IPS-18a (cell line): Measurements from ENCODE around the gene DENND1B.

Source experiments
- H3K27ac ChIP-seq: one replicate; pipeline ENCODE4 v1.5.1; 2013; ENCODE audit warnings: low read length
- H3K27me3 ChIP-seq: one replicate; pipeline ENCODE4 v1.6.1; 2013; ENCODE audit warnings: mild to moderate bottlenecking, low read length; ENCODE audit not compliant: control insufficient read depth, insufficient read depth
- H3K36me3 ChIP-seq: one replicate; pipeline ENCODE4 v1.6.1; 2013; ENCODE audit warnings: low read depth, low read length; ENCODE audit not compliant: control insufficient read depth
- H3K4me1 ChIP-seq: one replicate; pipeline ENCODE4 v1.6.1; 2013; ENCODE audit warnings: low read depth, low read length; ENCODE audit not compliant: control insufficient read depth
- H3K4me3 ChIP-seq: one replicate; pipeline ENCODE4 v1.5.1; 2013; ENCODE audit warnings: low read length
- H3K9ac ChIP-seq: one replicate; pipeline ENCODE4 v1.6.1; 2013; ENCODE audit warnings: mild to moderate bottlenecking, low read length, moderate library complexity
- H3K9me3 ChIP-seq: one replicate; pipeline ENCODE4 v1.6.1; 2013; ENCODE audit warnings: low read depth, low read length; ENCODE audit not compliant: control insufficient read depth

The DENND1B gene

GRCh38 chr1:197696372-197696771, 78.9 kb downstream of the DENND1B start:
- Histone ChIP-seq H3K27ac (no peak overlapping the region), H3K36me3 (no peaks in the 10 kb centered on the region), H3K9me3 (no peaks in the 10 kb centered on the region), H3K4me1 (peaks cover 3% of the 10 kb centered on the region), H3K27me3 (no peaks in the 10 kb centered on the region), H3K4me3 (no peak overlapping the region), H3K9ac (no peak overlapping the region)

DNA sequence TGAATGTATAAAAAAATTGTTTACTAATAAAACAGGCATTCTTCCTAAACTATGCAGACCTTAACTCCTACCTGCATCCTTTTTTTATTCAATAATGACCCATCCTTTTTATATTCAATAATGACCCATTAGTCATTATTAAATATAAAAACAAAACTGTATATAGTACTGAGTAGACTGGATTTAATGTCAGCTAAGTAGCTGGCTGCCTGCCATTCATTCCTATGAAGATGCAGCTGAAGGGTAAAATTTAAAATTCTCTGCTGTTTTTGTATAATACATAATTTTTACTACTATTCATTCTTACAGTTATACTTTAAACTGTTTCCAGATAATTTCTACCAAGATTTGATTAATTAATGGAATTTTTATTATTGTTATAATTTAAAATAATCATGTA, 79.3 kb downstream of the DENND1B start:
- no peaks in the 10 kb centered on the region for H3K27me3 ChIP-seq
- no peak overlapping the region for H3K4me3 ChIP-seq
- no peak overlapping the region for H3K9ac ChIP-seq
- H3K9me3 ChIP-seq = no peaks in the 10 kb centered on the region
- H3K4me1 ChIP-seq = peaks cover 3% of the 10 kb centered on the region
- H3K36me3 ChIP-seq = no peaks in the 10 kb centered on the region
- H3K27ac ChIP-seq = no peak overlapping the region

DNA sequence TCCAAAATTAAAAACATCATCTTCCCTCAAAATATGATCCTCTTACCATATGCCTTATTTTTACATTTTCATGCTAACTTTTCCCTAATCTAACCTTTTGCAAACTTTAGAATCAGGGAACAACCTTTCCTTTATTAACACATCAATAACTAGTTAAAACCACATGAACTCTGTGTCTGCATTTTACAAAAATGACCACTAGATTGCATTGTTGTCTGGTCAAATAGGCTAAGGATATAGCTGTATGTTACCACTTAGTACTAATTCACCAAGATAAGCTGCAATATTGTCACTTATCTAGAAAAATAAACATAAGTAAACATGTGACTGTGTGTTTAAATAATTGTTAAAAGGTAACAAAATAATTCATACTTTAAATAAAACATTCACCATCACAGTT, 82.3 kb downstream of the DENND1B start:
- Histone ChIP-seq H3K9me3 (peaks cover 6% of the 10 kb centered on the region), H3K27ac (no peak overlapping the region), H3K4me3 (no peak overlapping the region), H3K4me1 (peaks cover 3% of the 10 kb centered on the region), H3K27me3 (no peaks in the 10 kb centered on the region), H3K36me3 (no peaks in the 10 kb centered on the region), H3K9ac (no peak overlapping the region)

GRCh38 chr1:197691816-197692215, 83.5 kb downstream of the DENND1B start:
- Histone ChIP-seq H3K9ac (no peak overlapping the region), H3K4me3 (no peak overlapping the region), H3K9me3 (peaks cover 6% of the 10 kb centered on the region), H3K27ac (no peak overlapping the region), H3K36me3 (no peaks in the 10 kb centered on the region), H3K4me1 (peaks cover 3% of the 10 kb centered on the region), H3K27me3 (no peaks in the 10 kb centered on the region)

DNA sequence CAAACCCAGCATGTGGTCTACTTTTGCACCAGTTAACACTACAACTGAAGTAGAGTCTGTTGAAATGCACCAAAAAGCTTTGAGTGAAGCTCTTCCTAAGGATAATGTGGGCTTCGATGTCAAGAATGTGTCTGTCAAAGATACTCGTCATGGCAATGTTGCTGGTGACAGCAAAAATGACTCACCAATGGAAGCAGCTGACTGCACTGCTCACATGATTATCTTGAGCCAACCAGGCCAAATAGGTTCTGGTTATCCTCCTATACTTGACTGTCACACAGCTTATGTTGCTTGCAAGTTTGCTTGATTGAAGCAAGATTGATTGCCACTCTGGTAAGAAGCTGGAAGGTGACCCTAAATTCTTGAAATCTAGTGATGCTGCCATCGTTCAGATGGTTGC, 85.2 kb downstream of the DENND1B start:
- no peak overlapping the region for H3K27ac ChIP-seq
- H3K27me3 ChIP-seq = no peaks in the 10 kb centered on the region
- no peaks in the 10 kb centered on the region for H3K36me3 ChIP-seq
- peaks cover 7% of the 10 kb centered on the region for H3K4me1 ChIP-seq
- peaks cover 6% of the 10 kb centered on the region for H3K9me3 ChIP-seq
- no peak overlapping the region for H3K4me3 ChIP-seq
- no peak overlapping the region for H3K9ac ChIP-seq

- H3K27ac ChIP-seq = no peak overlapping the region
- H3K9me3 ChIP-seq = peaks cover 6% of the 10 kb centered on the region
- no peak overlapping the region for H3K9ac ChIP-seq
- H3K36me3 ChIP-seq = no peaks in the 10 kb centered on the region
- no peak overlapping the region for H3K4me3 ChIP-seq
- no peaks in the 10 kb centered on the region for H3K27me3 ChIP-seq
- peaks cover 9% of the 10 kb centered on the region for H3K4me1 ChIP-seq
Observed at GRCh38 chr1:197688233-197688632, 87.0 kb downstream of the DENND1B start.

DNA sequence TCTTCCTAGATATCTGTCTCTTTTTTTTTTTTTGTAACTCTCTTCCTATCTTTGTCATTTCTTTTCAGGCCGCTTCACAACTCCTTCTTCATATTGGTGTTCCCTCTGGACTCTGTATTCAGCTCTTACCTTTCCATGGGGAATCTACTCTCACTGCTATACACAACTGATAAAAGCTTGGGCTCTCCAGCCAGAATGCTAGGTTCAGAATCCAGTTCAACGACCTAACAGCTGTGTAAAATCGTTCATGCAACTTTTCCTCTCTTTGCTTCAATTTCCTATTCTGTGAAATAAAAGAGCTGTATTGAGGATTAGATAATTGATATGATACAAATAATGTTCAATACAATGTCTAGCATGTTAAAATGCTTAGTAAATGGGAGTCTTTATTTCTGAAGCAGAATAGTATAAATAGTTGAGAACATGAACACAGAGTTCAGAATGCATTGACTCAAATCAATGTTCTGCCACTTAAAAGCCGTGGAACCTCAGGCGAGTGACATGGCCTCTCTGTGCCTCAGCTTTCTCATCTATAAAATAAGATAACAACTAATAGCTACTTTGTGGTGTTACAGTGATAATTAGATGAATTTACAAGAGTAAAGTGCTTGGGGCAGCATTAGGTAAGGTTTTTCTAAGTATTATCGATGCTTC, 88.5 kb downstream of the DENND1B start:
- no peak overlapping the region for H3K4me3 ChIP-seq
- no peaks in the 10 kb centered on the region for H3K36me3 ChIP-seq
- H3K9me3 ChIP-seq = peaks cover 6% of the 10 kb centered on the region
- H3K4me1 ChIP-seq = peaks cover 14% of the 10 kb centered on the region
- no peak overlapping the region for H3K9ac ChIP-seq
- H3K27me3 ChIP-seq = no peaks in the 10 kb centered on the region
- no peak overlapping the region for H3K27ac ChIP-seq

GRCh38 chr1:197686231-197686630, 89.0 kb downstream of the DENND1B start:
- Histone ChIP-seq H3K36me3 (no peaks in the 10 kb centered on the region), H3K4me1 (peaks cover 14% of the 10 kb centered on the region), H3K9me3 (peaks cover 6% of the 10 kb centered on the region), H3K9ac (no peak overlapping the region), H3K27me3 (no peaks in the 10 kb centered on the region), H3K27ac (no peak overlapping the region), H3K4me3 (no peak overlapping the region)

DNA sequence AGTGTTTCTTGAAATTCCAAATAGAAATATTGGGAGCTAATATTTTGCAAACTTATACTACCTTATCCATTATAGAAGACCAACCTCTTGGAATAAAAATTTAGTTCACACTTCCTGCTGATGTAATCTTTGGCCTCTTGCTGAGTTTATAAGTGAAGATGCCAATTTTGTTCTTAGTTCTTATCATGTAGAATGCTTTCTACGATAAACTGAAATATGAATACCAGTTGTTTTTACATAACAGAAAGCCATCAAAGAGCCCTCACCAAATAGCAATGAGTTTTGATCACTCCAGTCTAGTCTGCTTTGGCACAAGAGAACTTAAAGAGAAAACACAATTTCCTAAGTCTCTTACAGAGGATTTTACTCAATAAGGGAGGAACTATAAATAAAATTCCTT, 89.5 kb downstream of the DENND1B start:
- Histone ChIP-seq H3K27me3 (no peaks in the 10 kb centered on the region), H3K4me3 (no peak overlapping the region), H3K9me3 (peaks cover 6% of the 10 kb centered on the region), H3K9ac (no peak overlapping the region), H3K4me1 (peaks cover 14% of the 10 kb centered on the region), H3K36me3 (no peaks in the 10 kb centered on the region), H3K27ac (no peak overlapping the region)

- H3K9me3 ChIP-seq = peaks cover 6% of the 10 kb centered on the region
- no peak overlapping the region for H3K4me3 ChIP-seq
- no peak overlapping the region for H3K27ac ChIP-seq
- H3K9ac ChIP-seq = no peak overlapping the region
- H3K36me3 ChIP-seq = no peaks in the 10 kb centered on the region
- H3K27me3 ChIP-seq = no peaks in the 10 kb centered on the region
- H3K4me1 ChIP-seq = peaks cover 14% of the 10 kb centered on the region
Observed at GRCh38 chr1:197683895-197684553, 91.3 kb downstream of the DENND1B start.

- Histone ChIP-seq H3K27me3 (no peaks in the 10 kb centered on the region), H3K4me3 (no peak overlapping the region), H3K4me1 (peaks cover 14% of the 10 kb centered on the region), H3K36me3 (no peaks in the 10 kb centered on the region), H3K27ac (no peak overlapping the region), H3K9ac (no peak overlapping the region), H3K9me3 (peaks cover under 1% of the 10 kb centered on the region)
Observed at GRCh38 chr1:197683280-197683679, 92.0 kb downstream of the DENND1B start.

DNA sequence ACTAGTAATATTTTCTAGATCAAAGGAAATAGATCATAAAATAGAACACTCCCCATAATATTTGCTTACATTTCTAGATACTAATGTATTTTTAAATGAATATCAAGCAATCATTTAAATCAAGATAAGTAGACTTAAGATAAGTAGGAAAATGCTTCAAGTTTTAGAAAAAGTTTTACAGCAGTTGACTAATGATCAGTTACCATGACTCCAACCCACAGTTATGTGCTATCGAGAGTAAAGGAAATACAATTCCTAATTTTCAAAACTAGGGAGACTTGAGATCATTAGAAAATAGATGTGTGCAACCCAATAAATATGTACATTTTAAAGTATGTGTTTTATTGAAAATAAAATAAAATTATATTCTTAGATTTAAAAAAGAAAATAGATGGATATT, 95.0 kb downstream of the DENND1B start:
- Histone ChIP-seq H3K4me1 (peaks cover 12% of the 10 kb centered on the region), H3K9me3 (no peaks in the 10 kb centered on the region), H3K9ac (no peak overlapping the region), H3K36me3 (no peaks in the 10 kb centered on the region), H3K4me3 (no peak overlapping the region), H3K27me3 (no peaks in the 10 kb centered on the region), H3K27ac (no peak overlapping the region)
